HCT116 (cell line): Measurements from ENCODE around the gene RIMBP3C. TPM values are rescaled to one million over a fixed set of nuclear protein-coding genes. Genes with fewer than 3 reads are reported as not detected.

Source experiments
- ATAC-seq: fragments of 200-7000 bp; cut with Tn5 transposase; 2 replicates; pipeline ENCODE4 v1.9.1; 2020; ENCODE audit warnings: mild to moderate bottlenecking, moderate library complexity
- BruUV-seq: library from RNA; stranded (reverse); fragments of 400-500 nt; replicated peaks from 2 replicates; lab custom pipeline; 2021; lab: Mats Ljungman, UMichigan
- CTCF ChIA-PET: fragments of 300-600 bp; sonication (Branson Sonifier 250); formaldehyde crosslinking; loops from one replicate; lab custom pipeline; 2021; ENCODE audit warnings: antibody characterized with exemption; lab: Charles Lee
- POLR2A ChIA-PET: fragments of 300-600, 350-600 bp; sonication (Branson Sonifier 250); formaldehyde crosslinking; loops from one replicate; lab custom pipeline; 2021; ENCODE audit warnings: antibody characterized with exemption; lab: Charles Lee
- RAD21 ChIA-PET, 2 experiments: fragments of 300-600 bp; sonication (Branson Sonifier 250); formaldehyde crosslinking; loops; one replicate each; lab custom pipeline; 2023; ENCODE audit warnings: low total read pairs in 2 of 2; ENCODE audit not compliant: uncharacterized antibody in 2 of 2, unreplicated experiment in 2 of 2, low non-redundant PET in 1 of 2; lab: Charles Lee
- DNase-seq: peaks from one replicate; pipeline ENCODE4 v3.0.0-alpha.2; 2010; ENCODE audit warnings: low read depth, low spot score
- H2AFZ ChIP-seq: fragments of 200-600 bp; shearing (Covaris generic), sonication (generic); 2 replicates; pipeline ENCODE4 v1.6.1; 2017; ENCODE audit warnings: low read depth, mixed run types, mixed read lengths, antibody characterized with exemption, low read length; ENCODE audit not compliant: poor library complexity, severe bottlenecking
- H3K27ac ChIP-seq: 2 replicates; pipeline ENCODE4 v1.5.1; 2012; ENCODE audit warnings: low read depth, low read length
- H3K27me3 ChIP-seq: fragments of 200-600 bp; sonication (generic); 2 replicates; pipeline ENCODE4 v1.6.1; 2016; ENCODE audit warnings: mixed run types, low read length, mixed read lengths; ENCODE audit not compliant: insufficient read depth
- H3K36me3 ChIP-seq, 2 experiments: fragments of 200-500 bp in 1 of 2; fragments of 200-600 bp in 1 of 2; sonication (Bioruptor generic) in 1 of 2; sonication (generic) in 1 of 2; 2 replicates each; pipeline versions ENCODE4 v1.5.1 to v1.6.1; 2014 to 2016; ENCODE audit warnings: low read length in 2 of 2, inconsistent platforms in 1 of 2, mixed read lengths in 1 of 2, mixed run types in 1 of 2; ENCODE audit not compliant: insufficient read depth in 2 of 2, control insufficient read depth in 1 of 2
- H3K4me1 ChIP-seq, 2 experiments: fragments of 200-600 bp in 1 of 2; sonication (generic) in 1 of 2; 2 replicates each; pipeline versions ENCODE4 v1.5.1 to v1.6.1; 2012 to 2017; ENCODE audit warnings: low read length in 2 of 2, inconsistent platforms in 1 of 2, mild to moderate bottlenecking in 1 of 2, mixed read lengths in 1 of 2, mixed run types in 1 of 2, moderate library complexity in 1 of 2; ENCODE audit not compliant: insufficient read depth in 2 of 2, control insufficient read depth in 1 of 2
- H3K4me2 ChIP-seq: fragments of 200-600 bp; sonication (generic); 2 replicates; pipeline ENCODE4 v1.6.1; 2017; ENCODE audit warnings: mixed run types, low read length, mixed read lengths
- H3K4me3 ChIP-seq, 2 experiments: fragments of 200-600 bp in 1 of 2; sonication (generic) in 1 of 2; replicated peaks in 1 of 2; 2 replicates each; pipeline ENCODE4 v1.5.1; 2011 to 2016; ENCODE audit warnings: low read length in 2 of 2, control low read depth in 1 of 2, low read depth in 1 of 2, mild to moderate bottlenecking in 1 of 2, mixed read lengths in 1 of 2, mixed run types in 1 of 2
- H3K79me2 ChIP-seq: fragments of 200-600 bp; sonication (generic); 2 replicates; pipeline ENCODE4 v1.6.1; 2017; ENCODE audit warnings: mild to moderate bottlenecking, mixed run types, low read length, moderate library complexity, mixed read lengths; ENCODE audit not compliant: insufficient read depth
- H3K9ac ChIP-seq: fragments of 200-600 bp; sonication (generic); 2 replicates; pipeline ENCODE4 v1.6.1; 2016; ENCODE audit warnings: low read length, mixed read lengths
- H3K9me2 ChIP-seq: fragments of 200-600 bp; sonication (generic), shearing (Covaris generic); 2 replicates; pipeline ENCODE4 v1.6.1; 2017; ENCODE audit warnings: mixed run types, mild to moderate bottlenecking, moderate library complexity; ENCODE audit not compliant: insufficient read depth
- H3K9me3 ChIP-seq, 2 experiments: fragments of 200-500 bp in 1 of 2; fragments of 200-600 bp in 1 of 2; sonication (Bioruptor generic) in 1 of 2; sonication (generic) in 1 of 2; 2 replicates each; pipeline ENCODE4 v1.6.1; 2014 to 2017; ENCODE audit warnings: low read length in 2 of 2, mixed read lengths in 2 of 2, inconsistent platforms in 1 of 2, low read depth in 1 of 2, mild to moderate bottlenecking in 1 of 2, mixed run types in 1 of 2, moderate library complexity in 1 of 2; ENCODE audit not compliant: control insufficient read depth in 1 of 2, insufficient read depth in 1 of 2
- H4K20me1 ChIP-seq: fragments of 200-600 bp; sonication (generic), shearing (Covaris generic); 2 replicates; pipeline ENCODE4 v1.6.1; 2017; ENCODE audit warnings: mixed run types, mild to moderate bottlenecking, moderate library complexity; ENCODE audit not compliant: insufficient read depth
- EZH2 ChIP-seq: fragments of 200-600 bp; sonication (generic); IDR thresholded peaks from 2 replicates; pipeline ENCODE4 v1.6.1; 2017; ENCODE audit warnings: antibody characterized with exemption, mixed run types
- JUND ChIP-seq: IDR thresholded peaks from 2 replicates; pipeline ENCODE4 v1.6.1; 2012
- RAD21 ChIP-seq: IDR thresholded peaks from 2 replicates; pipeline ENCODE4 v1.6.1; 2012; ENCODE audit warnings: low read depth, mild to moderate bottlenecking
- SRF ChIP-seq: IDR thresholded peaks from 2 replicates; pipeline ENCODE4 v1.6.1; 2012; ENCODE audit warnings: low read depth
- TCF7L2 ChIP-seq: IDR thresholded peaks from 2 replicates; pipeline ENCODE4 v1.7.0; 2011; ENCODE audit warnings: borderline replicate concordance, inconsistent platforms; ENCODE audit not compliant: insufficient read depth, insufficient read length; ENCODE audit errors: extremely low read depth
- ZFX ChIP-seq: fragments of 450-650 bp; IDR thresholded peaks from 2 replicates; pipeline ENCODE4 v1.6.1; 2017
- ZNF274 ChIP-seq: fragments of 200-500 bp; sonication (Bioruptor generic); IDR thresholded peaks from 2 replicates; pipeline ENCODE4 v1.6.1; 2014; ENCODE audit warnings: mild to moderate bottlenecking, low read depth, low read length, inconsistent platforms
- intact Hi-C: fragments of 100-400 bp; cut with micrococcal nuclease; formaldehyde crosslinking; loops from 2 replicates; pipeline ENCODE4 v1.10.0; 2022
- total RNA-seq: library from RNA; stranded (reverse); gene quantifications from one replicate; pipeline ENCODE4 v1.2.1, GENCODE V29; 2021; ENCODE audit not compliant: unreplicated experiment
- TF ChIP-seq, protein P1 (sequence below): IDR thresholded peaks from 2 replicates; pipeline ENCODE4 v1.6.1; 2012; ENCODE audit warnings: low read depth
- TF ChIP-seq, protein P2 (sequence below): IDR thresholded peaks from 2 replicates; pipeline ENCODE4 v1.6.1; 2012

Gene RIMBP3C
- total RNA-seq, 1 experiment from 2014 or later: 0.15 TPM

DNA sequence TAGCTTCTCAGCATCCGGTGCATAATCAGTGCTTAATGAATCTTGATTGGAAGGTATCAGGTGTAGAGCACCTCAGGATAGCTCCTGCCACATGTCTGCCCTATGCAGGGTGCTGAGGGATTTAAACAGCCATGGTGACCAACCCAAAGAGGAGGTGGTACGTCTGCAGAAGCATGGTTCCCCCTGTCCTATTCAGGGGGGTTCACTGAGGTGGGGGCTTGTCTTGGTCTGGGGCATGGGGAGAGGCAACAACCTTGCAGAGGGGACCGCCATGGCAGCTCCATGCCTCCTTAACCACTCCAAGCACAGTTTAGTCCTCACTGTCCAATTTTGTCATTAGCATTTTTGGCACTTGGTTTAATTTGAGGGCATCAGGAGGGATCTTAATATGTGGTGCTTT is 41.2 kb upstream of the RIMBP3C start:
- POLR2A ChIA-PET: interaction anchor here (1.0 kb wide), 1 partner anchor 37 kb away, joined by 4 read pairs; no protein-coding TSS in a partner anchor
- intact Hi-C loops: no loop called here
- Histone ChIP-seq H4K20me1 (peaks cover 24% of the 10 kb centered on the region; the same call in 1 of the 2 replicates), H3K27ac (no peak overlapping the region), H3K36me3 (peaks cover 11 to 36% of the 10 kb centered on the region in 2 experiments), H3K4me2 (no peak overlapping the region), H3K9me2 (no peaks in the 10 kb centered on the region), H3K27me3 (no peaks in the 10 kb centered on the region), H3K79me2 (peaks cover 100% of the 10 kb centered on the region), H2AFZ (no peak overlapping the region), H3K4me1 (no peaks in the 10 kb centered on the region), H3K9me3 (no peaks in the 10 kb centered on the region), H3K9ac (no peak overlapping the region), H3K4me3 (no peak overlapping the region)
- CTCF ChIA-PET: interaction anchor here (1.5 to 1.8 kb wide), 2 partner anchors 32 to 50 kb away, joined by 3 to 16 read pairs; partner anchors contain the start of gene SDF2L1
- BruUV-seq: no TSS peak
- TF ChIP-seq ZNF274: no peak
- TF ChIP-seq, protein P1, sequence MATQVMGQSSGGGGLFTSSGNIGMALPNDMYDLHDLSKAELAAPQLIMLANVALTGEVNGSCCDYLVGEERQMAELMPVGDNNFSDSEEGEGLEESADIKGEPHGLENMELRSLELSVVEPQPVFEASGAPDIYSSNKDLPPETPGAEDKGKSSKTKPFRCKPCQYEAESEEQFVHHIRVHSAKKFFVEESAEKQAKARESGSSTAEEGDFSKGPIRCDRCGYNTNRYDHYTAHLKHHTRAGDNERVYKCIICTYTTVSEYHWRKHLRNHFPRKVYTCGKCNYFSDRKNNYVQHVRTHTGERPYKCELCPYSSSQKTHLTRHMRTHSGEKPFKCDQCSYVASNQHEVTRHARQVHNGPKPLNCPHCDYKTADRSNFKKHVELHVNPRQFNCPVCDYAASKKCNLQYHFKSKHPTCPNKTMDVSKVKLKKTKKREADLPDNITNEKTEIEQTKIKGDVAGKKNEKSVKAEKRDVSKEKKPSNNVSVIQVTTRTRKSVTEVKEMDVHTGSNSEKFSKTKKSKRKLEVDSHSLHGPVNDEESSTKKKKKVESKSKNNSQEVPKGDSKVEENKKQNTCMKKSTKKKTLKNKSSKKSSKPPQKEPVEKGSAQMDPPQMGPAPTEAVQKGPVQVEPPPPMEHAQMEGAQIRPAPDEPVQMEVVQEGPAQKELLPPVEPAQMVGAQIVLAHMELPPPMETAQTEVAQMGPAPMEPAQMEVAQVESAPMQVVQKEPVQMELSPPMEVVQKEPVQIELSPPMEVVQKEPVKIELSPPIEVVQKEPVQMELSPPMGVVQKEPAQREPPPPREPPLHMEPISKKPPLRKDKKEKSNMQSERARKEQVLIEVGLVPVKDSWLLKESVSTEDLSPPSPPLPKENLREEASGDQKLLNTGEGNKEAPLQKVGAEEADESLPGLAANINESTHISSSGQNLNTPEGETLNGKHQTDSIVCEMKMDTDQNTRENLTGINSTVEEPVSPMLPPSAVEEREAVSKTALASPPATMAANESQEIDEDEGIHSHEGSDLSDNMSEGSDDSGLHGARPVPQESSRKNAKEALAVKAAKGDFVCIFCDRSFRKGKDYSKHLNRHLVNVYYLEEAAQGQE: no peak
- no peak for TF ChIP-seq SRF
- TF ChIP-seq JUND: no peak
- DNase-seq (no peak), ATAC-seq (no peak)
- RAD21 ChIA-PET: no interaction called here

DNA sequence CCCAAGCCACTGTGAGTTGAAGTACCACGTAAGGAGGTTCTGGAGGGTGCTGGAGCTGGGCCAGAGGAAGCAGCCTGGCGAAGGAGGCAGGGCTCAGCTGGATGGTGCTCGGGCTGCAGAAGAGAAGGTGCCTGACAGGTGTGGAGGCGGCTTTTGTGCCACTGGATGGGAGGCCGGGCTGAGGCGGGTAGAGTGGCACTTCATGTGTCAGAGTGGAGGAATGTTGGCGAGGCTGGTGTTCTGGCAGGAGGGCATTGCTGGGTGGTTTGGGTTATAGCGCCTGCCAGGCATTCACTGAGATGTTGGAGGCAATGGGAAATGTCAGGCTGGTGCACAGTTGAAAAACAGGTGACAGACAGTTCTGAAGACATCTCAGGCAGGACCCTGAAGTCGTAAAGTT is 40.4 kb upstream of the RIMBP3C start:
- H3K4me3 ChIP-seq: no peak overlapping the region
- intact Hi-C loops: no loop called here
- no peak for DNase-seq
- TF ChIP-seq TCF7L2: no peak
- TF ChIP-seq ZFX: no peak
- TF ChIP-seq RAD21: no peak
- no peak for TF ChIP-seq EZH2
- TF ChIP-seq, protein P2, sequence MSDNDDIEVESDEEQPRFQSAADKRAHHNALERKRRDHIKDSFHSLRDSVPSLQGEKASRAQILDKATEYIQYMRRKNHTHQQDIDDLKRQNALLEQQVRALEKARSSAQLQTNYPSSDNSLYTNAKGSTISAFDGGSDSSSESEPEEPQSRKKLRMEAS: no peak
- no peak for TF ChIP-seq JUND
- TF ChIP-seq, all 23 proteins: peak for 0
- no peak overlapping the region for H3K9ac ChIP-seq
- POLR2A ChIA-PET: no interaction called here
- H3K79me2 ChIP-seq: peaks cover 100% of the 10 kb centered on the region
- peaks cover 8 to 34% of the 10 kb centered on the region in 2 experiments for H3K36me3 ChIP-seq
- no peak for ATAC-seq
- no peaks in the 10 kb centered on the region for H3K9me2 ChIP-seq
- no peaks in the 10 kb centered on the region for H3K4me1 ChIP-seq
- RAD21 ChIA-PET: no interaction called here
- no peaks in the 10 kb centered on the region for H3K9me3 ChIP-seq
- H4K20me1 ChIP-seq: peaks cover 23% of the 10 kb centered on the region; the same call in 1 of the 2 replicates
- H2AFZ ChIP-seq: no peak overlapping the region
- CTCF ChIA-PET: interaction anchor here (1.5 kb wide), 1 partner anchor 33 kb away, joined by 3 read pairs; no protein-coding TSS in a partner anchor
- H3K27ac ChIP-seq: no peak overlapping the region
- no TSS peak for BruUV-seq
- no peaks in the 10 kb centered on the region for H3K27me3 ChIP-seq
- H3K4me2 ChIP-seq: no peak overlapping the region
